Measurements from ENCODE around the gene F7. TPM values are rescaled to one million over a fixed set of nuclear protein-coding genes. Genes with fewer than 3 reads are reported as not detected.

Gene F7
- total RNA-seq, 1 donor from 2014 or later, result 4.1 TPM

GRCh38 chr13:113082198-113083021 is 23.2 kb upstream of the F7 start:
- Mint-ChIP-seq H3K4me1 (peaks cover 7% of the 10 kb centered on the region), H3K9me3 (no peaks in the 10 kb centered on the region), H3K36me3 (peaks cover 6% of the 10 kb centered on the region), H3K27me3 (ENCODE audit: low read depth) (no peaks in the 10 kb centered on the region), H3K4me3 (no peak overlapping the region), H3K27ac (no peak overlapping the region)
- no peak for DNase-seq (ENCODE audit: low spot score in 2 of 2, unreplicated experiment in 2 of 2)
- TF ChIP-seq CTCF (IDR thresholded peaks at IDR 0.05; ENCODE audit: unreplicated experiment), result no peak

GRCh38 chr13:113083022-113083373 is 22.6 kb upstream of the F7 start:
- H3K27ac Mint-ChIP-seq, result no peak overlapping the region
- H3K36me3 Mint-ChIP-seq, result peaks cover 2% of the 10 kb centered on the region
- peaks cover 7% of the 10 kb centered on the region for H3K4me1 Mint-ChIP-seq
- no peak overlapping the region for H3K4me3 Mint-ChIP-seq
- H3K27me3 Mint-ChIP-seq (ENCODE audit: low read depth), result no peaks in the 10 kb centered on the region
- H3K9me3 Mint-ChIP-seq, result no peaks in the 10 kb centered on the region
- no peak for TF ChIP-seq CTCF (IDR thresholded peaks at IDR 0.05; ENCODE audit: unreplicated experiment)
- DNase-seq (ENCODE audit: low spot score in 2 of 2, unreplicated experiment in 2 of 2), result no peak

DNA sequence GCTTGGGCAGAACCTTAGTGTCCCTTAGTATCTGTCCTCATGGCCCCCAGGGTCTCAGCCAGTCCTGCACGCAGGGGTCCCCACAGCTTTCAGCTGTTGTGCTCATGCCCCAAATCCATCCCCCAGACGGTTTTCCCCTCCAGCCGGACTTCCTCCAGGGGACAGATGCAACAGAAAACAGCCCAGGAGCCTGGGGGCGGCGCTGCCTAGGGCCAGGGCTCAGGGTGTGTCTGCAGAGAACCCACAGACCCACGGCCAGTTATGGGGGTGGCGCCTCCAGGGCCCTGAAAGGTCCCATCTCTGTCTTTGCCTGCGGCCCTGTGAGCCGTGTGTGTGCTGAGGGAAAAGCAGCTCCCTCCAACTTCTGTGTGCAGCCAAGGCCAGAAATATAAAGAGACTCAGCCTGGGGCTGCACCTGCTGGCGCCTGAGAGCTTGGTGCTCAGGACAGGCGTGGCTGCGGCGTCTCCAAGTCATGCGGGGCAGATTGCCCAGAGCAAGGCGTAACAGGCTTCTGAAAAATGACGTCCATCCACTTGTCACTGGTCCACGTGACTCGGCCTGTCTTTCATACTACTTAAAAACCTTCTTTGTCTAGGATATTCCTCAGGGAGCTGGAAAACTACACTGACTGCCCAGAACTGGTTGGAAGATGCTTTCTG is 22.1 kb upstream of the F7 start:
- peak overlapping the region; percentile 2 for H3K27ac Mint-ChIP-seq
- H3K9me3 Mint-ChIP-seq, result no peaks in the 10 kb centered on the region
- no peaks in the 10 kb centered on the region for H3K27me3 Mint-ChIP-seq (ENCODE audit: low read depth)
- peaks cover 1% of the 10 kb centered on the region for H3K36me3 Mint-ChIP-seq
- no peak for TF ChIP-seq CTCF (IDR thresholded peaks at IDR 0.05; ENCODE audit: unreplicated experiment)
- peaks cover 7% of the 10 kb centered on the region for H3K4me1 Mint-ChIP-seq
- DNase-seq (ENCODE audit: low spot score in 2 of 2, unreplicated experiment in 2 of 2), result no peak
- H3K4me3 Mint-ChIP-seq, result no peak overlapping the region

DNA sequence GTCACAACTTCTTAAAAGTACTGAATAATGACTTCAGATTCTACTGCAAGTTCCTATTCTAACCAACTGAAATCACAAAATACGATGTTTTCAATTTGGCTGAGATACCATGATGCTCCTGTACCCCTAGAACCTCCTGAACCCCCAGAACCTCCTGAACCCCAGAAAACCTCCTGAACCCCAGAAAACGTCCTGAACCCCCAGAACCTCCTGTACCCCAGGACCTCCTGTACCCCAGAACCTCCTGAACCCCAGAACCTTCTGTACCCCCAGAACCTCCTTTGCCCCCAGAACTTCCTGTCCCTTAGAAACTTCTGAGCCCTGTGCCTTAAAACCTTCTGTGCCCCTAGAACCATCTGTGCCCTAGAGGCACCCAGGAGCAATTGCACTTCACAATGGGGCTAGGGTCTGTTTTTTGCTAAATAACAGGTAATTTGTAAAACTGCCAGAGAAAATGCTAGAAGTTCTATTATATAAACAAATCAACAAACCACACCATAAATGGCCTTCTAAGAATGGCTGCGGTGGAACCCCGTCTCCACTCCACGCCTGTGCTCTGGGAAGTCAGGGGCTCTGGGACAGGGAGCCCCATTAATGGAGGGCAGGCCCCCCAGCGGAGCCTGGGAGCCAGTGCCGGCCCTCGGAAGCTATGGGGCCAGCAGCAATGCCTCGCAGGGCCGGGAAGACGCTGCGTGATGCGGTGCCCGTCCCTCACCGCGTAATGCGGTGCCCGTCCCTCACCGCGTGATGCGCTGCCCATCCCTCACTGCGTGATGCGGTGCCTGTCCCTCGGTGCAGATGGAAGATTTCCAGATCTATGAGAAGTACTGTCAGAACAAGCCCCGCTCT is 21.3 kb upstream of the F7 start:
- no peak for TF ChIP-seq CTCF (IDR thresholded peaks at IDR 0.05; ENCODE audit: unreplicated experiment)
- no peak for DNase-seq (ENCODE audit: low spot score in 2 of 2, unreplicated experiment in 2 of 2)
- Mint-ChIP-seq H3K4me3 (no peak overlapping the region), H3K27ac (no peak overlapping the region), H3K9me3 (no peaks in the 10 kb centered on the region), H3K27me3 (ENCODE audit: low read depth) (no peaks in the 10 kb centered on the region), H3K36me3 (peaks cover under 1% of the 10 kb centered on the region), H3K4me1 (peaks cover 9% of the 10 kb centered on the region)

DNA sequence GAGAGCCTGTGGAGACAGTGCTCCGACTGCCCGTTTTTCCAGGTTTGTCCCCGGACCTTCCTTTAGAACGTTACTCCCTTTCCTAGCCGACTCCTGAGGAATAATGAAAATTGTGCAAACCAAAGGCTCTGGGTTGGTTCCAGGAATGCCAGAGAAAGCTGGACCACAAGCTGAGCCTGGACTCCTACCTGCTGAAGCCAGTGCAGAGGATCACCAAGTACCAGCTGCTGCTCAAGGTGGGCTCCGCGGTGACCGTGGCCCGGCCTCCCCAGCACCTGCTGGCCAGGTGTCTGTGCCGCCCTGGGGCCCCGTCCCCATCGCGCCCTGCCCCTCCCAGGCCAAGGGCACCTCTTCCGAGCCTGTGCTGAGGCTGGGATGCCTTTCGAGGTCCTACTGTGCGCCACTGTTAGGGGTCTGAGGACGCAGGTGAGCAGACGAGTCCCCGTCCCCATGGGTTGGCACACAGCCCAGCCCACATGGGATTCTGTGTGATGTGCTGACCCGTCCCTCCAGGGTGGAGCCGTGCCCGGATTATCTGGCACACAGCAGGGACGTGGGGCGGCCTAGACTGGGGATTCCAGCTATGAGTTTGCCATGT is 20.5 kb upstream of the F7 start:
- H3K36me3 Mint-ChIP-seq, result peaks cover 2% of the 10 kb centered on the region
- no peak for TF ChIP-seq CTCF (IDR thresholded peaks at IDR 0.05; ENCODE audit: unreplicated experiment)
- H3K4me3 Mint-ChIP-seq, result no peak overlapping the region
- H3K27ac Mint-ChIP-seq, result no peak overlapping the region
- DNase-seq (ENCODE audit: low spot score in 2 of 2, unreplicated experiment in 2 of 2), result no peak
- no peaks in the 10 kb centered on the region for H3K9me3 Mint-ChIP-seq
- no peaks in the 10 kb centered on the region for H3K27me3 Mint-ChIP-seq (ENCODE audit: low read depth)
- H3K4me1 Mint-ChIP-seq, result peaks cover 10% of the 10 kb centered on the region

Measured in mesothelial cell of epicardium (in vitro differentiated cells).